MCF 10A (cell line): ENCODE data around the gene TRNAU1AP. TPM values are rescaled to one million over a fixed set of nuclear protein-coding genes. Genes with fewer than 3 reads are reported as not detected.
A peak's percentile ranks its signal among the peaks of the same experiment; 100 is the strongest.
"Not testable (repeated sequence)": the region's sequence is repeated elsewhere in the genome, so short reads cannot be mapped to it uniquely, and the experiment has no call there.

Source experiments
- BruUV-seq: library from RNA; stranded (reverse); fragments of 400-500 nt; replicated peaks from 2 replicates; lab custom pipeline; 2021; lab: Mats Ljungman, UMichigan
- CTCF ChIA-PET: fragments of 300-600 bp; sonication (Branson Sonifier 250); formaldehyde crosslinking; extraction: SDS; loops from one replicate; lab custom pipeline; 2021; ENCODE audit warnings: antibody characterized with exemption, inconsistent platforms; lab: Yijun Ruan, JAX
- POLR2A ChIA-PET: fragments of 300-600, 350-650 bp; sonication (Branson Sonifier 250); formaldehyde crosslinking; extraction: SDS; loops from one replicate; lab custom pipeline; 2020; ENCODE audit warnings: antibody characterized with exemption, inconsistent platforms; lab: Yijun Ruan, JAX
- DNase-seq: peaks from one replicate; pipeline ENCODE4 v3.0.0-alpha.2; 2018; ENCODE audit not compliant: unreplicated experiment
- H3K27ac Mint-ChIP-seq: one replicate; pipeline ENCODE4 v1.8.0; 2022; ENCODE audit warnings: mild to moderate bottlenecking, low read depth, mixed read lengths; ENCODE audit not compliant: unreplicated experiment
- H3K27me3 Mint-ChIP-seq: one replicate; pipeline ENCODE4 v1.8.0; 2022; ENCODE audit warnings: mixed read lengths; ENCODE audit not compliant: insufficient read depth, unreplicated experiment
- H3K36me3 Mint-ChIP-seq: one replicate; pipeline ENCODE4 v1.8.0; 2022; ENCODE audit warnings: mild to moderate bottlenecking, moderate library complexity, mixed read lengths; ENCODE audit not compliant: insufficient read depth, unreplicated experiment
- H3K4me1 Mint-ChIP-seq: one replicate; pipeline ENCODE4 v1.8.0; 2022; ENCODE audit warnings: mixed read lengths; ENCODE audit not compliant: insufficient read depth, unreplicated experiment
- H3K4me3 Mint-ChIP-seq: one replicate; pipeline ENCODE4 v1.8.0; 2022; ENCODE audit warnings: mild to moderate bottlenecking, moderate library complexity, mixed read lengths; ENCODE audit not compliant: unreplicated experiment
- H3K9me3 Mint-ChIP-seq: one replicate; pipeline ENCODE4 v1.8.0; 2022; ENCODE audit warnings: mixed read lengths; ENCODE audit not compliant: unreplicated experiment
- intact Hi-C: fragments of 100-400 bp; cut with micrococcal nuclease; formaldehyde crosslinking; loops from 2 replicates; pipeline ENCODE4 v1.14.1; 2022
- total RNA-seq: library from RNA; stranded (reverse); gene quantifications from 2 replicates; pipeline ENCODE4 v1.2.3, GENCODE V29; 2022
- TF ChIP-seq, protein P1 (sequence below): fragments of 200-600 bp; IDR thresholded peaks from one replicate; pipeline ENCODE4 v1.8.0; 2022; ENCODE audit warnings: antibody characterized with exemption, mild to moderate bottlenecking; ENCODE audit not compliant: unreplicated experiment

Gene TRNAU1AP
- total RNA-seq, 1 experiment from 2014 or later: 28.2 TPM

DNA sequence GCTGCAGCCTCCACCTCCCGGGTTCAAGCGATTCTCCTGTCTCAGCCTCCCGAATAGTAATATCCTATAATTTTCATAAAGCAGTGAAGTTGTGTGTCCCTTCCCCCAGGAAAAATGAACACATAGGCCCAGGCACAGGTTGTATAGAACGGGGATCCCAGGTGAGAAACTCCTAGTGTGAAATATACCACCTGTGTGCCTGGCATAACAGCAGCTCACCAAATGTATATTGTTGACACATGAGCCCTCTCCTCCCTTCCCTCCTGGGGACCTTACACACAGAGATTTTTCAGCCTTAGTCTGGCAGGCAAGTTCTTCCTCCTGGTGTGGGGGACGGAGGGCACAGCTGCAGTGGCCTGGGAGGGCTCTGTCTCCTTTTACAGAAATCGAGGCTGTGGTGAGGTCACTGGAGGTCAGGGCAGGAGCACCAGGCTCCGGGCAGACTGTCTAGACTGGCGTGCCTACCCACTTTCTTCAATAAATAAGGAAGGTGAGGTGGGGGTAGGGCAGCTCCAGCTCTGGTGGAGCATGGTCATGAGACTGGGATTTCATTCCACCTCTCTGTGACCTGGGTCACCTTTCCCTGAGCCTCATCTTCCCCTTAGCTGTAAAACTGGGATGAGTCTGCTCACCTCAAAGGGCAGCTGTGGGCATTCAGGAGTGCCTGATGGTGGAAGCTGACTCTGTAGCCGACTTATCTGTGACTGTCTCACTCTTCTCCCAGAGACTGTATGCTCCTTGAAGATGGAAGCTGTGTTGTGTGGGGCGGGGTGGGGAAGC lies 32.7 kb upstream of the TRNAU1AP start:
- no peak for DNase-seq
- peaks cover 66% of the 10 kb centered on the region for H3K36me3 Mint-ChIP-seq
- peak overlapping the region; percentile 29 for H3K4me3 Mint-ChIP-seq
- peak overlapping the region; percentile 67 for H3K27ac Mint-ChIP-seq
- BruUV-seq: no TSS peak
- no peaks in the 10 kb centered on the region for H3K27me3 Mint-ChIP-seq
- ChIA-PET POLR2A (interaction anchor here (0.7 kb wide), 2 partner anchors 10 to 57 kb away, joined by 4 to 5 read pairs; no protein-coding TSS in a partner anchor), CTCF (interaction anchor here (1.0 to 1.1 kb wide), 2 partner anchors 62 to 83 kb away, joined by 3 read pairs; no protein-coding TSS in a partner anchor)
- no peaks in the 10 kb centered on the region for H3K9me3 Mint-ChIP-seq
- peaks cover 29% of the 10 kb centered on the region for H3K4me1 Mint-ChIP-seq
- intact Hi-C loops: loop anchor here (2.0 to 5.0 kb wide), 3 partner anchors 129 to 273 kb away; partner anchors contain the start of gene RNU11
- TF ChIP-seq, protein P1, sequence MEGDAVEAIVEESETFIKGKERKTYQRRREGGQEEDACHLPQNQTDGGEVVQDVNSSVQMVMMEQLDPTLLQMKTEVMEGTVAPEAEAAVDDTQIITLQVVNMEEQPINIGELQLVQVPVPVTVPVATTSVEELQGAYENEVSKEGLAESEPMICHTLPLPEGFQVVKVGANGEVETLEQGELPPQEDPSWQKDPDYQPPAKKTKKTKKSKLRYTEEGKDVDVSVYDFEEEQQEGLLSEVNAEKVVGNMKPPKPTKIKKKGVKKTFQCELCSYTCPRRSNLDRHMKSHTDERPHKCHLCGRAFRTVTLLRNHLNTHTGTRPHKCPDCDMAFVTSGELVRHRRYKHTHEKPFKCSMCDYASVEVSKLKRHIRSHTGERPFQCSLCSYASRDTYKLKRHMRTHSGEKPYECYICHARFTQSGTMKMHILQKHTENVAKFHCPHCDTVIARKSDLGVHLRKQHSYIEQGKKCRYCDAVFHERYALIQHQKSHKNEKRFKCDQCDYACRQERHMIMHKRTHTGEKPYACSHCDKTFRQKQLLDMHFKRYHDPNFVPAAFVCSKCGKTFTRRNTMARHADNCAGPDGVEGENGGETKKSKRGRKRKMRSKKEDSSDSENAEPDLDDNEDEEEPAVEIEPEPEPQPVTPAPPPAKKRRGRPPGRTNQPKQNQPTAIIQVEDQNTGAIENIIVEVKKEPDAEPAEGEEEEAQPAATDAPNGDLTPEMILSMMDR: no peak

DNA sequence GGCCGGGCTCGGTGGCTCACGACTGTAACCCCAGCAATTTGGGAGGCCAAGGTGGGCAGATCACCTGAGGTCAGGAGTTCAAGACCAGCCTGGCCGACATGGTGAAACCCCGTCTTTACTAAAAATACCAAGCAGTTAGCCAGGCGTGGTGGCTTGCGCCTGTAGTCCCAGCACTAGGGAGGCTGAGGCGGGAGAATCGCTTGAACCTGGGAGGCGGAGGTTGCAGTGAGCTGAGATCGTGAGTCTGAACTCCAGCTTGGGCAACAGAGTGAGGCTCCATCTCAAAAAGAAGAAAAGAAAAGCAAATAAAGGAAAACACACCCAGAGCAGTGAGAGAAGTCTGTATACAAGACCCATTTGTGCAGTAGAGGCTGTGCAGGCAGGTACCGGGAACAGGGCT lies 32.1 kb upstream of the TRNAU1AP start:
- H3K27me3 Mint-ChIP-seq, H3K4me3 Mint-ChIP-seq, BruUV-seq, intact Hi-C loops, H3K9me3 Mint-ChIP-seq, DNase-seq: not testable (repeated sequence)
- Mint-ChIP-seq H3K4me1 (peaks cover 29% of the 10 kb centered on the region), H3K36me3 (peaks cover 60% of the 10 kb centered on the region), H3K27ac (peak overlapping the region; percentile 67)
- ChIA-PET CTCF (interaction anchor here (1.1 kb wide), 1 partner anchor 82 kb away, joined by 3 read pairs; no protein-coding TSS in a partner anchor), POLR2A (interaction anchor here (0.7 kb wide), 1 partner anchor 9 kb away, joined by 5 read pairs; no protein-coding TSS in a partner anchor)

DNA sequence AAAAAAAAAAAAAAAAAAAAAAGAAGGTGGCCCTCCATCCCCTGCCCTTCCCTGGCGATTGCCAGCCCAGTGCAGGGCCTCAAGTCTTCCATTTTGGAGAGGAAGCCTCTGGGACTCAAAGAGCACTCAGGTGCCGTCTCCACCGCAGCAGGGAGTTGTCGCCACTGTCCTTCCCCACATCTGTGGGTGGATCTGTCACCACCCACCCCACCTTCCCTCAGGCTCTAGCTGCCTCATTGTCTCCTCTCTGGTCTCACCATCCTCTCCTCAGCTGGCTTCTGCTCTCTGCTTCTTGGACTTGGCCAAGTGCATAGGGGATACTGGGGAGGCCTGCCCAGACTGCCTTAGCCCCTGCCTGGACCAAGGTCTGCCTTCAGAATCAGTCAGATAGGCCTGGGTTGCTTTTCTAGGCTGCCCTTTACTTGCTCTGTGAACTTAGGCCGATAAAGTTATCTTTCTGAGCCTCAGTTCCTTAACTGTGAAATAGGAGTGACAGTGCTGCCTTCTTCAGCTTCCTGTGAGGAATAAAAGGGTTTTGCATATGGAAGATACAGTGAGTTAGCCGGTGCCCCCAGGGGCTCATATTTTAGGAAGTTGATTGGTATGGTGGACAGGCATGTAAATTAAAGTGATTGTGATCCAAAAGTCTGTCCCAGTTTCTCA lies 31.3 kb upstream of the TRNAU1AP start:
- H3K4me3 Mint-ChIP-seq: no peak overlapping the region
- BruUV-seq: no TSS peak
- POLR2A ChIA-PET: interaction anchor here (0.7 to 1.4 kb wide), 3 partner anchors 30 to 57 kb away, joined by 3 to 4 read pairs (median 3); partner anchors contain the start of gene TRNAU1AP

DNA sequence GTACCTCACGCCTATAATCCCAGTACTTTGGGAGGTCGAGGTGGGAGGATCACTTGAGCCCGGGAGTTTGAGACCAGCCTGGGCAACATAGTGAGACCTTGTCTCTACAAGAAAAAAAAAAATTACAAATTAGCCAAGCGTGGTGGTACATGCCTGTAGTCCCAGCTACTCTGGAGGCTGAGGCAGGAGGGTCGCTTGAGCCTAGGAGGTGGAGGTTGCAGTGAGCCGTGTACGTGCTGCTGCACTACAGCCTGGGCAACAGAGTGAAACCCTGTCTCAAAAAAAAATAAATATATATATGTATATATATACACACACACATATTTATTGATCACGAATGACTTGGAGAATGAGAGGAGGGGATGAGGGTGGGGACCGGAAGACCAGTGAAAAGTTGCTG lies 30.3 kb upstream of the TRNAU1AP start:
- Mint-ChIP-seq H3K4me1 (peaks cover 17% of the 10 kb centered on the region), H3K27ac (peak overlapping the region; percentile 12), H3K36me3 (peaks cover 42% of the 10 kb centered on the region)
- H3K9me3 Mint-ChIP-seq, H3K27me3 Mint-ChIP-seq, intact Hi-C loops, DNase-seq, H3K4me3 Mint-ChIP-seq, BruUV-seq: not testable (repeated sequence)
- ChIA-PET POLR2A (interaction anchor here (1.2 to 1.4 kb wide), 2 partner anchors 29 to 56 kb away, joined by 3 read pairs; no protein-coding TSS in a partner anchor), CTCF (interaction anchor here (0.6 kb wide), 2 partner anchors 262 to 354 kb away, joined by 4 to 5 read pairs; no protein-coding TSS in a partner anchor)

More for the DNA sequence above, 31.3 kb upstream of the TRNAU1AP start:
- H3K27me3 Mint-ChIP-seq: no peaks in the 10 kb centered on the region
- H3K4me1 Mint-ChIP-seq: peaks cover 26% of the 10 kb centered on the region
- peak overlapping the region; percentile 12 for H3K27ac Mint-ChIP-seq
- H3K9me3 Mint-ChIP-seq: no peaks in the 10 kb centered on the region
- intact Hi-C loops: no loop called here
- H3K36me3 Mint-ChIP-seq: peaks cover 51% of the 10 kb centered on the region
- CTCF ChIA-PET: interaction anchor here (1.1 kb wide), 1 partner anchor 81 kb away, joined by 3 read pairs; no protein-coding TSS in a partner anchor
- TF ChIP-seq, protein P1: no peak
- DNase-seq: no peak

DNA sequence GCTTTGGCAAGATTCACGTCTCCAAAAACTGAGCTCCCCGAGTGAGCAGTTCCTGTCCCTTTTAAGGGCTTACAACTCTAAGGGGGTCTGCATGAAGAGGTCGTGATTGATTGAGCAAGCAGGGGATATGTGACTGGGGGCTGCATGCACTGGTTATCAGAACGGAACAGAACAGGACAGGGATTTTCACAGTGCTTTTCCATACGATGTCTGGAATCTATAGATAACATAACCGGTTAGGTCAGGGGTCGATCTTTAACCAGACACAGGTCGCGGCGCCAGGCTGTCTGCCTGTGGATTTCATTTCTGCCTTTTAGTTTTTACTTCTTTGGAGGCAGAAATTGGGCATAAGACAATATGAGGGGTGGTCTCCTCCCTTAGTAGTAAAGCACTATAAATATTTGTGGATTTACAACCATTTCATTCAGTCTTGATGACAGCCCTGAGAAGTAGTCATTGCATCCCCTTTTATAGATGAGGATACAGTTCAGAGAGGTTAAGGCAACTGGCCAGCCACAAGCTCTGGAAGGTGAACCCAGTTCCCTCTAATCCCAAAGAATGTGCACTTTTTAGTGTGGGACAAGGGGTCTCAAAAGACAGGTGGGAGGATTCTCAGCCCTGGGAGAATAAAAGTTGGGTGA lies 27.8 kb upstream of the TRNAU1AP start:
- intact Hi-C loops, DNase-seq, BruUV-seq, H3K27me3 Mint-ChIP-seq, H3K4me3 Mint-ChIP-seq, H3K9me3 Mint-ChIP-seq, H3K27ac Mint-ChIP-seq, H3K4me1 Mint-ChIP-seq: not testable (repeated sequence)
- peaks cover 29% of the 10 kb centered on the region for H3K36me3 Mint-ChIP-seq
- CTCF ChIA-PET: interaction anchor here (0.6 to 1.2 kb wide), 2 partner anchors 8 to 653 kb away, joined by 3 to 4 read pairs; no protein-coding TSS in a partner anchor
- POLR2A ChIA-PET: interaction anchor here (0.9 to 2.1 kb wide), 5 partner anchors 9 to 77 kb away, joined by 3 to 8 read pairs (median 6); no protein-coding TSS in a partner anchor
